Measurements from ENCODE around the gene MAST4. TPM values are rescaled to one million over a fixed set of nuclear protein-coding genes. Genes with fewer than 3 reads are reported as not detected.

The MAST4 gene
- total and polyA plus RNA-seq, 2 of the 8 experiments (the other 6 are each of a cell fraction or from before 2014, with no cell fraction given), result 1.5 to 2.6 TPM

DNA sequence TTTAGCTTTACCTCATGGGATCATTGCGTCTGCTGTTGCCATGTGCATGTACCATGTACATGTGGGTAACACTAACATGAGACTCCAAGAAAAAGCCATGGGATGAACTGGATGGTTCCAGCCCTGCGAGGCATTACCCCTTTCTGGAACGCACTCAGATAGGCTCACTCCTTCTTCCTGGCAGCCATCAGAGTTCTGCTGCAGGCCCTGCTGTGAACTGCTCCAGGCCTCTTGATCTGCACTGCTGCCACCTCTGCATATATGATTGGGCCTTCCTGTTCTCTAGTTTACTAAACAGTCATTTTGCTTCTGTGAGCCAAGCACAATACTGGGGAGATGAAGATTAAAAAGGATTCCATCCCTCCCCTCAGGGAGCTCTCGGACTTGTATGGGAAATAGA is 379.9 kb downstream of the MAST4 start:
- no peak overlapping the region for H2BK12ac ChIP-seq (ENCODE audit: low read depth, low read length)

More for the DNA sequence above, 379.9 kb downstream of the MAST4 start:
- Histone ChIP-seq H3K56ac (replicated peaks; ENCODE audit: insufficient read length, low read depth, low read length) (no peak overlapping the region), H3K4me1 (replicated peaks in 1 of 4; ENCODE audit: control insufficient read depth in 3 of 4, insufficient read depth in 4 of 4, low read length in 3 of 4) (no peaks in the 10 kb centered on the region), H4K8ac (ENCODE audit: extremely low read depth, insufficient read depth, low read length) (no peak overlapping the region), H3K23ac (ENCODE audit: insufficient read length) (no peak overlapping the region), H3K14ac (ENCODE audit: insufficient read length) (no peak overlapping the region), H3K4me2 (ENCODE audit: insufficient read depth in 1 of 2, low read depth in 2 of 2, low read length in 2 of 2) (no peak overlapping the region), H3K4me3 (ENCODE audit: extremely low read depth in 1 of 4, insufficient read depth in 2 of 4, low read depth in 3 of 4, low read length in 4 of 4) (no peak overlapping the region), H3K4ac (replicated peaks; ENCODE audit: insufficient read length, low read depth, low read length) (no peak overlapping the region), H2BK120ac (replicated peaks; ENCODE audit: low read depth, low read length) (no peak overlapping the region), H2AK5ac (ENCODE audit: low read depth, low read length) (no peak overlapping the region), H2BK15ac (ENCODE audit: low read length) (no peak overlapping the region), H3K27ac (ENCODE audit: low read depth, low read length) (no peak overlapping the region), H3K18ac (ENCODE audit: extremely low read depth, low read length) (no peak overlapping the region), H3K9me3 (ENCODE audit: insufficient read depth in 2 of 2, low read depth in 1 of 2, low read length in 1 of 2) (no peaks in the 10 kb centered on the region), H3K23me2 (ENCODE audit: low read depth, low read length) (no peaks in the 10 kb centered on the region), H4K20me1 (replicated peaks in 1 of 2; ENCODE audit: control insufficient read depth in 1 of 2, insufficient read depth in 2 of 2, low read length in 2 of 2) (no peaks in the 10 kb centered on the region), H2BK5ac (ENCODE audit: low read depth, low read length) (no peak overlapping the region), H3K9ac (replicated peaks in 1 of 4; ENCODE audit: extremely low read depth in 1 of 4, low read depth in 3 of 4, low read length in 3 of 4) (no peak overlapping the region), H4K91ac (replicated peaks; ENCODE audit: insufficient read length, low read length) (no peak overlapping the region), H2BK20ac (ENCODE audit: low read length) (no peak overlapping the region), H3K79me1 (ENCODE audit: low read depth, low read length) (no peaks in the 10 kb centered on the region; the same call in 1 of the 2 replicates), H2AFZ (ENCODE audit: low read length) (no peak overlapping the region), H3K36me3 (ENCODE audit: control insufficient read depth in 2 of 4, insufficient read depth in 4 of 4, low read length in 3 of 4) (no peaks in the 10 kb centered on the region), H4K5ac (ENCODE audit: insufficient read length, low read depth, low read length) (no peak overlapping the region), H3K79me2 (ENCODE audit: control insufficient read depth in 1 of 2, insufficient read depth in 2 of 2, low read length in 2 of 2) (no peaks in the 10 kb centered on the region), H3K27me3 (replicated peaks in 1 of 4; ENCODE audit: control insufficient read depth in 3 of 4, extremely low read depth in 1 of 4, insufficient read depth in 3 of 4, low read length in 3 of 4) (no peaks in the 10 kb centered on the region)
- POLR2A ChIA-PET (ENCODE audit: partially characterized antibody), result no interaction called here
- 86% methylated on average over 4 of the region's 4 CpGs; no CpG with 5 or more reads in 1 of the 2 experiments for WGBS, 2 experiments (ENCODE audit: extremely low coverage in 1 of 2, insufficient coverage in 1 of 2, insufficient read length in 1 of 2, insufficient replicate concordance in 2 of 2, low coverage in 1 of 2, low lambda C conversion rate in 2 of 2, missing lambda C conversion rate in 1 of 2)
- DNase-seq (ENCODE audit: low read depth in 1 of 2, low spot score in 2 of 2), result no peak
- no peak for FAIRE-seq
- TF ChIP-seq PHF8 (conservative IDR thresholded peaks at IDR 0.05; ENCODE audit: low read depth, low read length) (no peak), POLR2AphosphoS5 (IDR thresholded peaks at IDR 0.05; ENCODE audit: low read depth, low read length) (no peak), KDM4A (IDR thresholded peaks at IDR 0.05; ENCODE audit: low read depth, low read length, severe bottlenecking) (no peak), KDM5A (IDR thresholded peaks at IDR 0.05; ENCODE audit: low read length) (no peak)
- CTCF ChIA-PET (ENCODE audit: partially characterized antibody), result interaction anchor here (0.9 to 4.3 kb wide), 2 partner anchors 11 to 87 kb away, joined by 3 to 32 read pairs; no protein-coding TSS in a partner anchor

All from H1 (cell line).